K562 (cell line): Measurements from ENCODE around the gene ZNF32. TPM values are rescaled to one million over a fixed set of nuclear protein-coding genes. Genes with fewer than 3 reads are reported as not detected.

Experiments used
- FOSL1 ChIP-seq: fragments of 200-800 bp; sonication (Bioruptor generic); conservative IDR thresholded peaks from 2 replicates; pipeline ENCODE4 v1.6.1; 2016; ENCODE audit warnings: missing genetic modification characterization, missing compliant biosample characterization
- MAFF ChIP-seq: IDR thresholded peaks from 2 replicates; pipeline ENCODE4 v1.6.1; 2012; ENCODE audit warnings: low read length, improper control_type of control experiment
- MAFG ChIP-seq: fragments of 450-650 bp; conservative IDR thresholded peaks from 2 replicates; pipeline ENCODE4 v1.6.1; 2016; ENCODE audit warnings: missing genetic modification characterization, missing compliant biosample characterization
- MAFK ChIP-seq: IDR thresholded peaks from 2 replicates; pipeline ENCODE4 v1.6.1; 2011; ENCODE audit warnings: low read length, improper control_type of control experiment
- MAZ ChIP-seq, 2 experiments: fragments of 450-650 bp in 1 of 2; sonication (generic) in 1 of 2; formaldehyde crosslinking; IDR thresholded peaks in 1 of 2; conservative IDR thresholded peaks in 1 of 2; 2 replicates each; pipeline versions ENCODE4 v1.4.0 to v1.5.0; 2020; ENCODE audit warnings: mild to moderate bottlenecking in 1 of 2, missing genetic modification reagents in 1 of 2
- TEAD4 ChIP-seq, 2 experiments: sonication (generic) in 1 of 2; formaldehyde crosslinking in 1 of 2; IDR thresholded peaks; 2 replicates each; pipeline versions ENCODE4 v1.6.1 to v1.8.0; 2012 to 2022; ENCODE audit warnings: borderline replicate concordance in 1 of 2, inconsistent platforms in 1 of 2, low read length in 1 of 2, mild to moderate bottlenecking in 1 of 2, missing genetic modification reagents in 1 of 2
- ZNF583 ChIP-seq: fragments of 250-450 bp; sonication (Bioruptor Pico); IDR thresholded peaks from 2 replicates; pipeline ENCODE4 v1.4.0; 2020
- polyA plus RNA-seq, 8 experiments: library from polyadenylated mRNA; depleted of rRNA in 4 of 8; stranded (reverse) in 5 of 8; unstranded in 3 of 8; fragments of >200 nt; fragmentation: Nextera tagmentation in 2 of 8; fragmentation: Illumina TruSeq in 1 of 8; extraction: Ambion mirVana in 2 of 8; extraction: Trizol in 1 of 8; gene quantifications; 2 replicates each; pipeline versions ENCODE4 v1.2.1 to v1.2.3, GENCODE V29; 2011 to 2014; ENCODE audit warnings: inconsistent platforms in 1 of 8, missing spikeins in 1 of 8
- total RNA-seq, 7 experiments: library from RNA; depleted of rRNA in 6 of 7; stranded (reverse); fragments of >200 nt in 6 of 7; fragmentation: Illumina TruSeq in 2 of 7; extraction: Trizol in 2 of 7; gene quantifications; 2 replicates each; pipeline versions ENCODE4 v1.2.1 to v1.2.3, GENCODE V29; 2011 to 2021; ENCODE audit warnings: low replicate concordance in 1 of 7
- TF ChIP-seq, protein P1 (sequence below), 2 experiments: fragments of 450-650 bp in 1 of 2; IDR thresholded peaks; 2 replicates each; pipeline ENCODE4 v1.6.1; 2011 to 2017; ENCODE audit warnings: low read depth in 2 of 2, antibody characterized with exemption in 1 of 2, borderline replicate concordance in 1 of 2, low read length in 1 of 2, mild to moderate bottlenecking in 1 of 2, mixed read lengths in 1 of 2; ENCODE audit not compliant: control insufficient read depth in 1 of 2
- TF ChIP-seq, protein P2 (sequence below): fragments of 250-450 bp; sonication (Bioruptor Pico); IDR thresholded peaks from 2 replicates; pipeline ENCODE4 v1.5.0; 2021

The ZNF32 gene
- total and polyA plus RNA-seq, 9 of the 15 experiments (the other 6 are each of a cell fraction or from before 2014, with no cell fraction given): 17.3 to 57.0 (median 26.3) TPM

DNA sequence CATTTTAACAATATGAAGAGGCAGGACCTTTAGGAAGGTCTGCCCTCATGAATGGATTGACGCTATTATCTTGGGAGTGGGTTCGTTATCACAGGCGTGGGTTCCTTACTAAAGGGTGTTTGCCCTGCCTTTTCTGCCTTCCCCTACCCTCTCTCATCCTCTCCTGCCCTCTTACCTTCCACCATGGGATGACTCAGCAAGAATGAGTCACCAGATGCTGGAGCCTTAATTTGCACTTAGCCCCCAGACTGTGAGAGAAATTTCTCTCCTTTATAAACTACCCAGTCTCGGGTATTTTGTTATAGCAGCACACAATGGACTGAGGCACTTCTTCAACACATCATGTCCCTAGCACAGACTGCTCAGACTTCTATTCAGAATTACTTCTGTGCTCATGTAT, 31.4 kb upstream of the ZNF32 start (continued):
- TF ChIP-seq, protein P1, sequence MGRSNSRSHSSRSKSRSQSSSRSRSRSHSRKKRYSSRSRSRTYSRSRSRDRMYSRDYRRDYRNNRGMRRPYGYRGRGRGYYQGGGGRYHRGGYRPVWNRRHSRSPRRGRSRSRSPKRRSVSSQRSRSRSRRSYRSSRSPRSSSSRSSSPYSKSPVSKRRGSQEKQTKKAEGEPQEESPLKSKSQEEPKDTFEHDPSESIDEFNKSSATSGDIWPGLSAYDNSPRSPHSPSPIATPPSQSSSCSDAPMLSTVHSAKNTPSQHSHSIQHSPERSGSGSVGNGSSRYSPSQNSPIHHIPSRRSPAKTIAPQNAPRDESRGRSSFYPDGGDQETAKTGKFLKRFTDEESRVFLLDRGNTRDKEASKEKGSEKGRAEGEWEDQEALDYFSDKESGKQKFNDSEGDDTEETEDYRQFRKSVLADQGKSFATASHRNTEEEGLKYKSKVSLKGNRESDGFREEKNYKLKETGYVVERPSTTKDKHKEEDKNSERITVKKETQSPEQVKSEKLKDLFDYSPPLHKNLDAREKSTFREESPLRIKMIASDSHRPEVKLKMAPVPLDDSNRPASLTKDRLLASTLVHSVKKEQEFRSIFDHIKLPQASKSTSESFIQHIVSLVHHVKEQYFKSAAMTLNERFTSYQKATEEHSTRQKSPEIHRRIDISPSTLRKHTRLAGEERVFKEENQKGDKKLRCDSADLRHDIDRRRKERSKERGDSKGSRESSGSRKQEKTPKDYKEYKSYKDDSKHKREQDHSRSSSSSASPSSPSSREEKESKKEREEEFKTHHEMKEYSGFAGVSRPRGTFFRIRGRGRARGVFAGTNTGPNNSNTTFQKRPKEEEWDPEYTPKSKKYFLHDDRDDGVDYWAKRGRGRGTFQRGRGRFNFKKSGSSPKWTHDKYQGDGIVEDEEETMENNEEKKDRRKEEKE (IDR thresholded peaks at IDR 0.05; ENCODE audit: borderline replicate concordance in 1 of 2, control insufficient read depth in 1 of 2, low read depth in 2 of 2, low read length in 1 of 2): no peak
- TF ChIP-seq, protein P2, sequence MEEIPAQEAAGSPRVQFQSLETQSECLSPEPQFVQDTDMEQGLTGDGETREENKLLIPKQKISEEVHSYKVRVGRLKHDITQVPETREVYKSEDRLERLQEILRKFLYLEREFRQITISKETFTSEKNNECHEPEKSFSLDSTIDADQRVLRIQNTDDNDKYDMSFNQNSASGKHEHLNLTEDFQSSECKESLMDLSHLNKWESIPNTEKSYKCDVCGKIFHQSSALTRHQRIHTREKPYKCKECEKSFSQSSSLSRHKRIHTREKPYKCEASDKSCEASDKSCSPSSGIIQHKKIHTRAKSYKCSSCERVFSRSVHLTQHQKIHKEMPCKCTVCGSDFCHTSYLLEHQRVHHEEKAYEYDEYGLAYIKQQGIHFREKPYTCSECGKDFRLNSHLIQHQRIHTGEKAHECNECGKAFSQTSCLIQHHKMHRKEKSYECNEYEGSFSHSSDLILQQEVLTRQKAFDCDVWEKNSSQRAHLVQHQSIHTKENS (CRISPR knock-in tag): no peak
- TF ChIP-seq MAFK (peak; percentile 85), MAZ (CRISPR knock-in tag; conservative IDR thresholded peaks at IDR 0.05 in 1 of 2, IDR thresholded peaks at IDR 0.05 in 1 of 2) (no peak), MAFF (peak; percentile 93), TEAD4 (IDR thresholded peaks at IDR 0.05; ENCODE audit: low read length) (no peak), TEAD4 (CRISPR knock-in tag; IDR thresholded peaks at IDR 0.05; ENCODE audit: borderline replicate concordance) (no peak), ZNF583 (no peak), FOSL1 (tag) (peak; percentile 74), MAFG (tag) (peak; percentile 94)
